Keratinocyte (primary cell): Measurements from ENCODE around the gene ELOVL5. TPM values are rescaled to one million over a fixed set of nuclear protein-coding genes. Genes with fewer than 3 reads are reported as not detected.

Source experiments
- DNase-seq: peaks from one replicate; pipeline ENCODE4 v3.0.0-alpha.2; 2011; ENCODE audit warnings: low read depth, missing footprints, low spot score
- FAIRE-seq: peaks from 2 replicates; lab custom pipeline; 2011; peaks lifted over from hg19 to GRCh38; lab: Jason Lieb, UNC
- H2AFZ ChIP-seq: 2 replicates; pipeline ENCODE4 v1.6.0; 2012; ENCODE audit warnings: low read length, control low read depth, inconsistent platforms; ENCODE audit not compliant: control insufficient read depth
- H3K27ac ChIP-seq: 2 replicates; pipeline ENCODE4 v1.5.1; 2011; ENCODE audit warnings: low read length; ENCODE audit not compliant: control insufficient read depth, insufficient read depth
- H3K27me3 ChIP-seq: 3 replicates; pipeline ENCODE4 v1.6.0; 2011; ENCODE audit warnings: low read length; ENCODE audit not compliant: control insufficient read depth, insufficient read depth; ENCODE audit errors: extremely low read depth
- H3K36me3 ChIP-seq, 2 experiments: 2 replicates in 1 of 2; 3 replicates in 1 of 2; pipeline ENCODE4 v1.5.1; 2011; ENCODE audit warnings: low read length in 2 of 2, mild to moderate bottlenecking in 1 of 2; ENCODE audit not compliant: control insufficient read depth in 2 of 2, insufficient read depth in 2 of 2; ENCODE audit errors: extremely low read depth in 1 of 2
- H3K4me1 ChIP-seq: 3 replicates; pipeline ENCODE4 v1.5.1; 2011; ENCODE audit warnings: low read length; ENCODE audit not compliant: control insufficient read depth, insufficient read depth; ENCODE audit errors: extremely low read depth
- H3K4me2 ChIP-seq: 3 replicates; pipeline ENCODE4 v1.6.0; 2011; ENCODE audit warnings: low read depth, low read length; ENCODE audit not compliant: control insufficient read depth, insufficient read depth; ENCODE audit errors: extremely low read depth
- H3K4me3 ChIP-seq, 3 experiments: fragments of 200-600 bp in 1 of 3; sonication (generic) in 1 of 3; 2 replicates in 2 of 3; 3 replicates in 1 of 3; pipeline ENCODE4 v1.5.1; 2011 to 2016; ENCODE audit warnings: low read length in 3 of 3, mild to moderate bottlenecking in 3 of 3, control low read depth in 2 of 3, inconsistent platforms in 1 of 3, low read depth in 1 of 3, mixed read lengths in 1 of 3, mixed run types in 1 of 3, moderate library complexity in 1 of 3; ENCODE audit not compliant: control insufficient read depth in 2 of 3, insufficient read depth in 2 of 3; ENCODE audit errors: extremely low read depth in 1 of 3
- H3K79me2 ChIP-seq: 2 replicates; pipeline ENCODE4 v1.6.0; 2012; ENCODE audit warnings: low read length; ENCODE audit not compliant: control insufficient read depth, insufficient read depth
- H3K9ac ChIP-seq: 3 replicates; pipeline ENCODE4 v1.6.0; 2011; ENCODE audit warnings: low read length; ENCODE audit not compliant: control insufficient read depth, insufficient read depth; ENCODE audit errors: extremely low read depth
- H3K9me1 ChIP-seq: 3 replicates; pipeline ENCODE4 v1.6.0; 2011; ENCODE audit warnings: low read length; ENCODE audit not compliant: control insufficient read depth, insufficient read depth; ENCODE audit errors: extremely low read depth
- H3K9me3 ChIP-seq: 2 replicates; pipeline ENCODE4 v1.5.1; 2012; ENCODE audit warnings: low read depth, low read length; ENCODE audit not compliant: control insufficient read depth
- H4K20me1 ChIP-seq: 3 replicates; pipeline ENCODE4 v1.6.0; 2011; ENCODE audit warnings: low read length; ENCODE audit not compliant: control insufficient read depth, insufficient read depth; ENCODE audit errors: extremely low read depth
- EZH2 ChIP-seq: IDR thresholded peaks from one replicate; pipeline ENCODE4 v1.6.1; 2012; ENCODE audit warnings: inconsistent platforms, mild to moderate bottlenecking, low read length, moderate library complexity
- dilution Hi-C: fragments of 300-500 bp; cut with MboI; formaldehyde crosslinking; loops from one replicate; pipeline ENCODE4 v1.7.0; 2020; ENCODE audit warnings: low sequenced_read_pairs; ENCODE audit not compliant: extremely low pct_ligation_motif_present
- polyA plus RNA-seq, 5 experiments: library from polyadenylated mRNA; depleted of rRNA in 3 of 5; stranded (reverse) in 3 of 5; stranded (forward) in 1 of 5; unstranded in 1 of 5; fragments of >200 nt; gene quantifications; 1 replicate in 1 of 5; 2 replicates in 3 of 5; 3 replicates in 1 of 5; pipeline versions ENCODE4 v1.2.1 to v1.2.3, GENCODE V29; 2011 to 2012; ENCODE audit warnings: missing spikeins in 2 of 5, low read depth in 1 of 5, low replicate concordance in 1 of 5
- TF ChIP-seq, protein P1 (sequence below), 3 experiments: IDR thresholded peaks in 1 of 3; conservative IDR thresholded peaks in 1 of 3; optimal IDR thresholded peaks in 1 of 3; 2 replicates in 2 of 3; 3 replicates in 1 of 3; pipeline versions ENCODE3 to v1.5.1; 2011; ENCODE audit warnings: low read length in 3 of 3, mild to moderate bottlenecking in 3 of 3, moderate library complexity in 2 of 3, control low read depth in 1 of 3, inconsistent platforms in 1 of 3; ENCODE audit not compliant: insufficient read depth in 2 of 3; ENCODE audit errors: extremely low read depth in 1 of 3

Gene ELOVL5
- polyA plus RNA-seq, 1 donor (not counting 4 experiments of a cell fraction or from before 2014, with no cell fraction given), result 66.7 TPM

DNA sequence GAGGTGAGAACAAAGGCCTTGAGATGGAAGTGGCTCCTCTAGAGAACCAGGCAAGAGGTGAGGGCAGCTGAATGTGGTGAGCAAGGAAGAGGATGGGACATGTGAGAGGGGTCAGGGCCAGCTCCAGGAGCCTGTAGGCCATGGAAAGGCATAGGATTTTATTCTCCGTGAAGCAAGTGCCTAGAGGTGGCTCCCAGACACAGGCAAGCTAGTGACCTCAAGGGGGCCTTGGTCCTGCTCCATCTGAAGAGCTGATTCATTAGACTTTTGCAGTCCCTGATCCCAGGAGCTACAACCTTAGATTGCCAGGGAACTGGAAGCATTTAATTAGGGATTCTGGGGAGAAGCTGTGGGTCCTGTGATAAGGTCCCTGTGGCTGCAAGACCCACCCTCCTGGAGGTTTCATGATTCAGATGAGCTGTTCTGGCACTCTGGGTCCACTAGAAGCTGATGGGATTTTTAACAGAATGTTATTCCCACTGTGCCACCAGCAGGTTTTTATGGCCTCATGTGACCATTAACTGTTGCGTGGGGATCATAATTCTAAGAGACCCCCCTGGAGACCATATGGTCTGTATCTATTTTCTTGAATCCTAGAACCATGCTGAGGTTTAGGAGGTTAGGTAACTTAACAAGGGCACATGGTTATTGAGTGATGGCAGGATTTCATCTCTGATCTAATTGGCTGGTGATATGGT lies 90.5 kb downstream of the ELOVL5 start:
- dilution Hi-C loops, result no loop called here
- Histone ChIP-seq H3K27ac (no peak overlapping the region), H3K4me2 (no peak overlapping the region), H3K9ac (no peak overlapping the region), H2AFZ (no peak overlapping the region), H3K9me1 (no peaks in the 10 kb centered on the region), H3K36me3 (peaks cover 5 to 7% of the 10 kb centered on the region in 2 experiments), H4K20me1 (no peaks in the 10 kb centered on the region), H3K79me2 (no peaks in the 10 kb centered on the region), H3K9me3 (no peaks in the 10 kb centered on the region), H3K4me3 (no peak overlapping the region), H3K27me3 (no peaks in the 10 kb centered on the region), H3K4me1 (no peaks in the 10 kb centered on the region)
- DNase-seq, result no peak
- TF ChIP-seq EZH2, result no peak
- TF ChIP-seq, protein P1, sequence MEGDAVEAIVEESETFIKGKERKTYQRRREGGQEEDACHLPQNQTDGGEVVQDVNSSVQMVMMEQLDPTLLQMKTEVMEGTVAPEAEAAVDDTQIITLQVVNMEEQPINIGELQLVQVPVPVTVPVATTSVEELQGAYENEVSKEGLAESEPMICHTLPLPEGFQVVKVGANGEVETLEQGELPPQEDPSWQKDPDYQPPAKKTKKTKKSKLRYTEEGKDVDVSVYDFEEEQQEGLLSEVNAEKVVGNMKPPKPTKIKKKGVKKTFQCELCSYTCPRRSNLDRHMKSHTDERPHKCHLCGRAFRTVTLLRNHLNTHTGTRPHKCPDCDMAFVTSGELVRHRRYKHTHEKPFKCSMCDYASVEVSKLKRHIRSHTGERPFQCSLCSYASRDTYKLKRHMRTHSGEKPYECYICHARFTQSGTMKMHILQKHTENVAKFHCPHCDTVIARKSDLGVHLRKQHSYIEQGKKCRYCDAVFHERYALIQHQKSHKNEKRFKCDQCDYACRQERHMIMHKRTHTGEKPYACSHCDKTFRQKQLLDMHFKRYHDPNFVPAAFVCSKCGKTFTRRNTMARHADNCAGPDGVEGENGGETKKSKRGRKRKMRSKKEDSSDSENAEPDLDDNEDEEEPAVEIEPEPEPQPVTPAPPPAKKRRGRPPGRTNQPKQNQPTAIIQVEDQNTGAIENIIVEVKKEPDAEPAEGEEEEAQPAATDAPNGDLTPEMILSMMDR (optimal IDR thresholded peaks at IDR 0.05 in 1 of 3, IDR thresholded peaks at IDR 0.05 in 1 of 3, conservative IDR thresholded peaks at IDR 0.05 in 1 of 3; ENCODE audit: extremely low read depth in 1 of 3, insufficient read depth in 2 of 3, low read length in 3 of 3), result no peak
- FAIRE-seq, result no peak

DNA sequence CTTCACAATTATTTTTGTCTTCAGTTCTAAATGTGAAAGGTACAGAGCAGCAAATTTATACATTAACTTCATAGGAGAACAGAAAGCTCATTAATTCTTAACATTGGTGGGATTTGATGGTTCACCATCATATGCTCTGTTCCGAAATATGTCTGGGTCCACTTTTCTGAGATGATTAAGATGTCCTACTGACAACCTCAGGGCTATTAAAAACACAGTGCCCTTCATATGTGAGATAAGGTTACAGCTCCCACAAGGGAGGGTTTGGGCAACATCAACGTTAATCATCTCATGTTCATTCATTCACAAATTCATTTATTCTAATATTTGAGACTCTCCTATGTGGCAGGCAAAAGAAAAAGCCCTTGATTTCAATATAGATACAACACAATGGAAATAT lies 91.2 kb downstream of the ELOVL5 start:
- Histone ChIP-seq H3K9me3 (no peaks in the 10 kb centered on the region), H3K9ac (no peak overlapping the region), H3K27me3 (no peaks in the 10 kb centered on the region), H3K79me2 (no peaks in the 10 kb centered on the region), H3K4me3 (no peak overlapping the region), H3K4me1 (no peaks in the 10 kb centered on the region), H3K9me1 (no peaks in the 10 kb centered on the region), H3K36me3 (peaks cover 5 to 7% of the 10 kb centered on the region in 2 experiments), H2AFZ (no peak overlapping the region), H4K20me1 (no peaks in the 10 kb centered on the region), H3K27ac (no peak overlapping the region), H3K4me2 (no peak overlapping the region)
- no peak for TF ChIP-seq EZH2
- TF ChIP-seq, protein P1 (optimal IDR thresholded peaks at IDR 0.05 in 1 of 3, IDR thresholded peaks at IDR 0.05 in 1 of 3, conservative IDR thresholded peaks at IDR 0.05 in 1 of 3; ENCODE audit: extremely low read depth in 1 of 3, insufficient read depth in 2 of 3, low read length in 3 of 3), result no peak
- dilution Hi-C loops, result no loop called here
- no peak for DNase-seq
- FAIRE-seq, result no peak
